HK-2 (cell line): ENCODE results near the gene ZDHHC14.
"Not testable (repeated sequence)": the region's sequence is repeated elsewhere in the genome, so short reads cannot be mapped to it uniquely, and the experiment has no call there.

Source experiments
- DNase-seq: peaks from one replicate; pipeline ENCODE4 v3.0.0-alpha.2; 2018; ENCODE audit not compliant: unreplicated experiment

The ZDHHC14 gene

DNA sequence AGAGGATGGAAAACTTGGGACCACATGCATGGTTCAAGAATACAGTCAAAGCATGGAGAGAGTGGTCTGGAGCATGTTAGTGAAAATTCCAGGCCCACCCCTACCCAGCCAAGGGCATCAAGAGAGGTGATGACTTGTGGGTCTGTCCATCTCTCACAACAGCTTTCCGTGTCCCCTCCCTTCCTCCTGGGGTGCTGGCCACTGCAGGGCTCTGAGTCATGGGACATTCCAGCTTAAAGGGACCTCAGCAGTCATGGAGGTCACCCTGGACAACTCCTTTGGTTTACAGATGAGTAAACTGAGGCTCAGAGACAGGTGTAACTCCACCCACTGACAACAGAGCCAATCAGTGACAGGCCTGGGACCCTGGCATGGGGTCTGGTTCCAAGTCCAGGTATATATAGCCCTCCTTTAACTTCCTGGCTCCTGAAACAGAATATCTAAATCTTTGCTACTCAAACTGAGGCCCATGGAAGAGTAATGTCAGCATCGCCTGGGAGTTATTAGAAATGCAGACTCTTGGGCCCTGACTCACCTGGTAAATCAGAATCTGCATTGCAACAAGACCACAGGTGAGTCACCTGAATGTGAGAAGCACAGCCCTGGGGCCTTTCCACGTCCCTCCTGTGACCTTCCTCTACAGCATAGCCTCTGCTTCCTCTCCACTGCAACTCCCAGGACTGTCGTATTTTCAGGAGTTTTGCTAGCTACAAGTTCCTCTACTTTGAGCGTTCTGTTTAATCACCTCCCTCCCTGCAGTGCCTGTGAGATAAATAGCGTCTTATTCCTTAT, 170.2 kb downstream of the ZDHHC14 start:
- no peak for DNase-seq

DNA sequence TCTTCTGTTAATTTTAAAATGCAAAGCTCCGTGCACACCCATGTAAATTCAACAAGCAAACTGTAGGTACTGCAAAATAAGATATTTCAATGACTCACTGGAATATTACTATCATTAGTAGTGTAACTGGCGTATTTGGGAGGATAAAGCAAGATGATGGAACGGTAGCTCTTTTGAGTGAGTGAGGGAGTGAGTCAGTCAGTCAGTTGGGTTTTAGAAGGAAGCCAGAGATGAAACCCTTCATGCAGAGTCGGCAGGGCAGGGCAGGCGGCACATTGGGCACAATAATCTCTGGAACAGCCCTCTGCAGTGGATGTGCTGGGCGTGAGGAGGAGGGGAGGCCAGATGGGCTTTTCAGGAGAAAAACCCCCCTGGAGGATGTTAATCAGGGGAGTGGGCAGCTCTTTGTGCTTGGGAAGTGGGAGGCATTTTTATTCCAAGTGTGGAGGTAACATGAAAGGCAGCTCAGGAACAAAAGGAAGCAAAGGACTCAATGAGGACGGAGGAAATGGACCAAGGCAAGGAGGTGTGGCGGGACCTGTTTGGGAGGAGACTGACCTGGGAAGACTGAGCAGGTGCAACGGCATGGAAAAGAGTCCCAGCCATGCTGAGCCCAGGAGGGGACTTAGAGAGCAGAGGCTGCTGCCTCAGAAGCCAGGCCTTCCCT, 171.2 kb downstream of the ZDHHC14 start:
- no peak for DNase-seq

DNA sequence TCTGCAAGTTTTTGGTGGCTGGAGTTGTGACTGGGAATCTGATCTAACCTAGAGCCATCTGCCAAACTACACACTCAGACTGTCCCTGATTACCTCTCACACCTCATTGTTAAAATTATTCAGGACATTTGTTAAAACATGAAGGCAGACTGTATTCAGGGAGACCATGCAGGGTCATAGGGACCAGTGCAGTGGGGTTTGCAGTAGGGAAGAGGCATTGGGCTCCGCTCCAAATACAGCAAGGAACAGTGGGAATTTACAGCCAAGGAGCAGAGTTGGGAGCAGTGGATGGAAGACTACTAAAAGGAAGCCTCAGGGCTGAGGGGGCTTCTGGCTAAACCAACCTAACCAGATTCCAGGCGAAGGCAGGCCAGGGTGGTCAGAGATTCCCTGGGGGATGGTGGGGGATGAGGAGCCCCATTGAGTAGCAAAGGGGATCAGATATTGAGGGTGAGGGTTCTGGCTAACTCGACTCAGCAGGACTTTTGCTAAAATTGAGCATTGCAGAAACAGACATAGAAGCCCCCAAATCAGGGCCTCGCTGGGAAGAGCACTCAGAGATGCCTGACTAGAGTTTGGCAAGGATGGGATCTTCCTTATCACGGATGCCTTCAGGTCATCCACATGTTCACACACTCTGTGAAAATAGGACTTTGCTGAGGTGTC, 172.0 kb downstream of the ZDHHC14 start:
- DNase-seq = no peak

DNA sequence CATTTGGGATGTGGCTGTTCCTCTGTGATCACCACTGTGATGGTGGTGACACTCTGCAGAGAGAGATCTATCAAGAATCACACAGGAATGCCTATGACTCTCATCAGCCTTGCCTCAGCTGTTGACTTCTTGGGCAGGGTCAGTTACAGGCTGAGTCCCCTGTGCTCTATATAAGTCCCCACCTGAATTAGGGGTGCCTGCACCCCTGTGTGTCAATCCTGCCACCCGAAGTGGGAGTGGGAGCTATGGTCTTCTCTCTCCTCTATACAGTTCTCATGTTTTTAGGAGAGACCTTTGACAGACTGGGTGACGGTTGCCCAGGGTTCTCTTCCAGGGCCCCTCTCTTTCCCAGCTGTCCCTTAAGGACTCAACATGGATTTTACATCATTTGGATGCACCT, 173.8 kb downstream of the ZDHHC14 start:
- DNase-seq = no peak

DNA sequence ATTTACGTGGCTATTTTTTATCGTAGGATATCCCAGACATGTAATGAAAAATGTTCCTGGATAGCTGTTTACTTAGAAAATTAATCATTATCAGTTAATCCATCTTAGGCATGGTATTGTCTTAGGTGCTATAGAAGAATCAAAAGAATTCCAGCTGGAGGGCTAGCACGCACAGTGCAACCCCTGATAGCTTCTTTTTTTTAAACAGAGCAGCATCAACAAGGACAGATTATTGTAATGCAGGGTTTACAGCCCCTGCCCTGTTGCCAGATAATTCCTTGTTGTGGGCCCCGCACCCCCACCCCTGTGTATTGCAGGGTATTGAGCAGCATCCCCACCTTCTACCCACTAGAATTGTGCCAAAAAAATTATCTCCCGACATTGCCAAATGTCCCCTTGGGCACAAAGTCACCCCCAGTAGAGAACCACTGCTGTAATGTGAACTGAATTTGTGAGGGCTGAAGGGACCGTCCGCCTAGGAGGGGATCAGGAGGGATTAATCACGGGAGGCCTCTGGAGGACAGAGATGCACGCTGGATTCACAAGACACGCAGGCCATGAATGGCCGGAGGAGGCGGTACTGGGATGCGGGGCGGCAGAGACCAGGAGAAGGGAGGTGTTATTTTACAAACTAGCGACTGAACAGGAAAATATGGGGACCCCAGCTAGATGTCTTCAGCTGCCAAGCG, 174.6 kb downstream of the ZDHHC14 start:
- DNase-seq = no peak

DNA sequence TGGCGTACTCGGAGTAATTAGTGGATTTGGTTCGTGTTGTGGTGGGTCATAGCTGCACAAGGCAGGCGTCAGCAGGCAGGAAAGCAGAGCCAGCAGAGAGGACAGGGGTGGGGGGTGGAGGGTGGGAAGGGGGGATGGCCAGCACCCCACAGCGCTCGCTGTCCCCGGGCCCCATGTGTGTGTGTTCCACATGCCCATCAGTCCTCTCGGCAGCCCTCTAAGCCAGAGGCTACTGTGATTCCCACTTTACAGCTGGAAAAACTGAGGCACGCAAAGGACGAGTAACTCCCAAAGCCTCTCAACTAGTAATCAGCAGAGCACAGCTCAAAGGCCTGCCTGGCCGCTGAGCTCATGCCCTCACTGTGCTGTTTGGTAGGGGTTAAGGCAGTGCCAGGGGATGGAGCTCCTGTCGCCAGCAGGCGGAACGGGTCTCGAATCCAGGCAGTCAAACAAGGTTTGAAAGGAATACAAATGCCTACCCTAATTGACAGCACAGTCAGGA, 175.2 kb downstream of the ZDHHC14 start:
- DNase-seq = no peak

DNA sequence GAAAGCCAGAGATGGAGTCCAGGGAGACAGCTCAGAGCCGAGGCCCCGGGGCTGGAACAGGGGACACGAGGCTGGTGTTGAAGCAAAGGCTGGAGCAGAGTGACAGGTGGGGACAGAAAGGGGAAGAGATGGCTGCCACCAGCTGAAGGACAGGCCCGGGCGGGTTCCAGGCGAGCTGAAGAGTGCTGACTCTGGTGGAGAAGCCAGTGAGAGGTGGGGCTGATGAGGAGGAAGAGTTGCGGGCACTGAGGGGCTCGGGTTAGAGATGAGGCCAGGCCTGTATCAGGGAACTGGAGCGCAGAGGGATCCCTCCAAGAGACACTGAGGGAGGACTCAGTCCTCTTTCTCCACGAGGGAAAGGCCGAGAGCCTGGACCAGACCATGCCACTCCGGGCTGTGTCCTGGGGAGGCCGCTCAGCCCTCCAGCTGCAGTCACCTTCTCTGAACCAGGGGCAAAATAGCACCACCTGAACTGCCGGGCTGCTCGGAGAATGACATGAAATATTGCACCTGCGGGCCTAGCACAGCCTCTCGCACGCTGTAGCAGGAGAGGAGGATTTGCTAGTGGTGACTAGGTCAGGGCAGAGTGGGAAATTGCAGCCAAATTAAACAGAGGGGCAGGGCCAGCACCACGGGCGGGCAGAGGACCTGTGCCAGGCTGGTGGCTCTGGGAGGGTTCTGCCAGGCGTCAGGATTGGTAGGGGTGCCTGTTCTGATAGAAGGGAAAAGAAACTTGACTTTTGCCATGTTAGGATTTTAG, 175.9 kb downstream of the ZDHHC14 start:
- no peak for DNase-seq

DNA sequence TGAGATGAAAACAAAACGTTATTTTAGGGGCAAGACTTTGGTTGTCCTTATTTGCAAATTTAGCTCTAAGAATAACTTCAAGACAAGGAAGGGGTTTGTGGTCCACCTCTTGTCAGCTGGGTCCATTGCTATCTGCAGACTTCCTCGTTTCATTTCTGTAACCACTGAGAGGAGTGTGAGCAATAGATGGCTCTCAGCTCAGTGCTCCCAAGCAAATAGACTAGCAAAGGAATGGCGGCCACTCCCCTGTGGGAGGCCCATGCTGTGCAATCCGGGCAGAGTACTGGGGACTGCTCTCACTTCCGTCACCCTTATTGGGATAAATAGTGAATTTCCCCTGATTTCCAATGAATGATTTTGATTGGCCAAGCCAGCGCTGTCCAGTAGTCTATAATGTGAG, 176.6 kb downstream of the ZDHHC14 start:
- no peak for DNase-seq

DNA sequence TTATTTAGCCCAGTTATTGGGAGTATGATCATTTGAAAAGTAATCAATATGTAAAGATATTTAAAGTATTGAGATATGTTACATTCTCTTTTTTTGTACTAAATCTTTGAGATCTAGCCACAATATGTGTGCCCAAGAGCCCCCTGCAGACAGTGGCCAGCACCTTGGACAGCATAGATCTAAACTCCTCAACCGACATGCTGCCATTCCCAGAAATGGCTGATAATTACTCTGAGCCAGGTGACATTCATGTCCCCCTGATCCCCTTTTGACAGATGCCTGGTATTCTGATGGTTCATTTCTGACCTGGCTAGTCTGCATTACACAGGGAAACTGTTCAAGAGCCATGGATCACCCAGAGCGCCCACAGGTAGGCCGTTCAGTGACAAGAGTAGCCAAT, 177.1 kb downstream of the ZDHHC14 start:
- DNase-seq = no peak

DNA sequence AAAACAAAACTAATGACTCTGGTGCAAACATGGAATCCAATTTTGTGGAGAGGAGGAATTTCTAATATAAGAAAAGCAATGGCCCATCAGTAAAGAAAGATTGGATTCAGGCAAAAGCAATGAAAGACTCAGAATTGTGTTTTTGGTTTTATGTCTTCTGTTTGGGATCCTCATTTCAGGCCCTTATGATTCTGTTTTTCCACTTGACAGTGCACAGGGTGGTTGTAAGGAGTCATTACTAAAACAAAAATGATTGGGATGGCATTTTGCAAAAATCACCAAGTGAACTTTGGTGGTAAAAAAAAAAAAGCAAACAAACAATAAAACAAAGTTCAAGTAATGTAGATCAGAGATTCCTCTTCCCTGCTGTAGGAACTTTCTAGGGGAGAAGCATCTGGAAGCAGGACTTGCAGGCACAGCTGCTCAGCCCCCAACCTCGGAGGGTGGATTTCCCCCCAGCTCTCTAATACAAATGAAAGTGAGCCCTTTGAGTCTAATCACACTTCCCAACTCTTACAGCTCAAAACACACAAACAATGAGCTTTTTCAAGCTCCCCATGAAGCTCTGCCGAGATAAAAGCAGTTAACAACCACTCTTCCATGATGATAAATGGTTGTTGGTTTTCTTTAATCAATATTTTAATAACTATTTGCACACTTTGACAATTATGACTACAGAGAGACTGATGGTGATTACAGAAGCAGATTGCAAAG, 177.7 kb downstream of the ZDHHC14 start:
- no peak for DNase-seq

DNA sequence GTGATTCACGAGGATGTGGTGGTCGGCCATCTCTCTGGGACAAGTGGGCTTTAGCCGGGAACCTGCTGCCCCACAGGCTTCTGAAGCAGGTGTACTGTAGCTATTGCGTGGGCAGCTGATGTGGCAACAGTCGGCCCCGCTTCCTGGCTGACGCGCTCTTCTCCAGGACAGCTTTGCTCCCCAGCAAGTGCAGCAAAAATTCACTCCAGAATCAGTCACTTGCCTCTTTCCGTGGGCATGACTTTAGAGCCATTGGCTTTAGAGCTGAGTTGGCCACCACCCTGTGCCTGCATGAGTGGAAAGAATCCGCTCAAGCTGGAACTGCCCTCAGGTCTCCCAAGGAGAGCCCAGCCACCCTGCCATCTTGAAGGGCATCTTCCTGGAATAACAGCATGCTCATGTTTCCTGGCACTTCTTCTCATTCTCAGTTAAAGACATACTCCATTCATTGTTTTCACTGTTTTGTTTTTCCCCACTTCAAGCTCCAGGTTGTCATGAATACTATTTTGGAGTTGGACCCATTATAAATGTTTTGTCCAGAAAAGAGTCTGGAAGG, 178.3 kb downstream of the ZDHHC14 start:
- no peak for DNase-seq

DNA sequence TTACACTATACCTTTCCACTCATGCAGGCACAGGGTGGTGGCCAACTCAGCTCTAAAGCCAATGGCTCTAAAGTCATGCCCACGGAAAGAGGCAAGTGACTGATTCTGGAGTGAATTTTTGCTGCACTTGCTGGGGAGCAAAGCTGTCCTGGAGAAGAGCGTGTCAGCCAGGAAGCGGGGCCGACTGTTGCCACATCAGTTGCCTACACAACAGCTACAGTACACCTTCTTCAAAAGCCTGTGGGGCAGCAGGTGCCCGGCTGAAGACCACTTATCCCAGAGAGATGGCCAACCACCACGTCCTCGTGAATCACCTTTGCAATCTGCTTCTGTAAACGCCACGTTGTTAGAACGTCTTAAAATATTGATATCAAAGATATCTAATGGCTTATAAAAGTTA, 179.1 kb downstream of the ZDHHC14 start:
- not testable (repeated sequence) for DNase-seq

DNA sequence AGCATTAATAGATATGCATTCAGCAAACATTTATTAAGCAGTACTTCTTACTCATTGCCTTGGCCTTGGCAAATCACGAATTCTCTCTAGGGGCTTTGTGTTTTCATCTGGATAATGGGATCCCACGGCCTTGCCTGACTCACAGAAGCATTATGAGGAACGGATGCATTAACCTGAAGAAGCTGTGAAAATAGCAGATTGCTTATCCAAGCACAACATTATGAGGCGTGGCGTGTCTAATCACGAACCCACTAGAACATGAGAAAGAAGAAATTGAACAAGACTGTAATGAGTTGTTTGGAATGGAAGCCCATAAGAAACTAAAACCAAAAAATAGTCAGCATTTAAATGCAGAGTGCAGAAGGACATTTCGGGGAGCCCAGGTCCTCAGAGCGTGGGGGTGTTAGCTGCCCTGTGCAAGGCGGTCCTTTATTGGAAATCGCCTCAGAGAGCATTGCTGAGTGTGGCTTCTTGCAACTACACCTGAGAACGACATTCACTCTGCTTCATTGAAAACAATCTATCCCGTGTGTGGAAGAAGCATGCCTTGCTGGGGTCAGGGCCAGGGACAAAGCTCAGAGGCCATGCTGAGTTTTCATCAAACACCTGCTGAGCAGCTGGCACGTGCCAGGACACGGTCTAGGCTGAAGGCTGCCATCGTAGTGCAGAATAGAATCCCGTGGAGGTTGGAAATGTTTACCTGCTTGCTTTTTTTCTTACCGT, 179.9 kb downstream of the ZDHHC14 start:
- DNase-seq = no peak

DNA sequence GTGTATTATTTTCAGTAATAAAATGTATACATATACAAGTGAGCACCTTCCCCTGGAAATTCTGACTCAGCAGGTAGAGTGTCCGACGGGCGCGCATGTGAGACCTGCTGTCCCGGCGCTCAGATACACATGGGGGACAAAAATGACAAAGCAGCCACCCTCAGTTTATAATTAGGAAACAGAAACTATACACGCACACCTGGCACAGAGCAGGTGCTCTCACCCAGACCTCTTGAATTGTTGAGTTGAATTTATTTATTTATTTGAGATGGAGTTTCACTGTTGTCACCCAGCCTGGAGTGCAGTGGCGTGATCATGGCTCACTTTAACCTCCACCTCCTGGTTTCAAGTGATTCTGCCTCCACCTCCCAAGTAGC, 180.4 kb downstream of the ZDHHC14 start:
- no peak for DNase-seq

DNA sequence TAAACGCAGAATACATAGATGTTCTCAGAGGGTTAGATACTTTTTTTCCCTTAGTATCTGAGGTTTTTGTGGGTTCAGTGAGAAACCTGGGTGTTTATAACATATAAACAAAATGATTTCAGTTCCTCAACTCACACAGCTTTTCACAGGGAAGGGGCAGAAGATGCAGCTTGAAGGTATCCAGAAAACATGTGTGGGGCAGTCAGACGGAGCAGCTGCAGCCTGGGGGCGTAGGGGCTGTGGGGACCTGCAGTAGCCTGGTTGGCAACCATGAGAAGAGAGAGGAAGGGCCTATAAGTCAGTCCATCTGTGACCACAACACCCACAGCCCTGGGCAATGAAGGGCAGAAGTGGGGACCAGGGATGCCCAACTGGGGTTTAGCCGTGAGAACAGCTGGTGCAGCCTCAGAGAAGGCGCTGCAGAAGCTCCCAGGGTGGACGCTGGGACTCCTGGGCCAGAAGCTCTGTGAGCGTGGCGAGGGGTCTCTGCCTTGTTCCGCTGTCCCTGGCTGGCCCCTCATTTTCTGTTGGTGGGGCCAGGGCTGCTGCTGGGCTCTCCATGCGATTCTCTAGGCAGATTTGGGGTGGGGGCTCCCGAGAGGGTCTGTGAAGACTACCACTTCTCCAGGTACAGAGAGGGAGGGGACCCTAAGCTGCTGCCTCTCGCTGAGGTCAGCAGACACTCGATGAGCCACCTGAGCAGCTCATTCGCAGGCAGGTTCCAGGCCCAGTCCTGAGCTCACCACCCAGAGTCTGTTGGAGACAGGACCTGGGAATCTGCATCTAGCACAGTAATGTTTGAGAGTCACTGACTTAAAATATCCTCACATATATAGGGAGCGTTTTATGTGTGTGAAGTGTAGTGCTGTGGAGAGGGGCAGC, 181.2 kb downstream of the ZDHHC14 start:
- DNase-seq = no peak

DNA sequence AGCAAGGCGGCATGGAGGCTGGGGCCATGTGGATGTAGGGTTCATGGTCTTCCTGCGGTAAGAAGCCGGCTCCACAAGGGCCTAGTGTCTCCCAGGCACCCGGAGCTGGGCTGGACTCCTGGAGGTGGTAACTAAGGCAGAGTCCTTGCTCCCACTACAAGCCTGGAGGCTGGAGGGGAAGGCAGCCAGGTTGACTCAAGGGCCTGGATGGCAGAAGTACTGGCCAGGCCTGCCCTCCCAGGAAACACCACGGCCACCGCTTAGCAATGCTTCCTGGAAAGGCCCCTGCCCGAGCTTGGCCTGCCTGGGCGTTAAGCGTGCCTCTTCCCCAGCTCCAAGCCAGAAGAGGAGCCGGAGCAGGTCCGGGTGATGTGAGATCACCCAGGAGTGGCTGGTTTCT, 182.0 kb downstream of the ZDHHC14 start:
- no peak for DNase-seq

DNA sequence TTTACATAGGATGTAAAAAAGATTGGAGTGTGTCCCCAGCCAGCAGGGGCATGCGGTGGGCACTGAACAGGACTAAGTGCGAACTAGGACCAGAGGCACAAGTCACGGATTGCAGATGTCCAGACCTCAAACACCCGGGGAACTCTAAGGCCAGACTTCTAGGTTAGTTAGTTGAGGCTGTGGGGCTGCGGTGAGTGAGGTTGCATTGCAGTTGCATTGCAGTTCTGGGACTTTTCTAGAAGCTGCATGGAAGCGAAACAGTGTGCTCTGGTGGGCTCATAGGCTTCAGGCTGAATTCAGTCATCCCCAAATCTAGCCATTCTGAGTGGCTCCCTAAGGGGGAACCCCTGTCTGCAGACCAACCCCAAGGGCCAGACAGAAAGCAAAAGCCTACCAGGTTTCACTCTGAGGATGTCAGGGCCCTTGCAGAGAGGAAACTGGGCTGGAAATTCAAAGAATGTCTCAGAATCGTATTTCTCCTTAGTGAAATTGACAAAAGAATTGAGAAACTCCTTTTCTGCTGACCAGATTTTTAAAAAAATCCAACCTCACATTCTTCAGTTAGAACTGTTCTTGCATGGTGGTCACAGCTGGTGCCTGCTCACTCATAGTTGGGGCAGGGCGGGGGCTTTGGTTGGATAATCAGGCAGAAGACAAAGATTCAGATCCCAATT, 182.8 kb downstream of the ZDHHC14 start:
- DNase-seq = no peak

DNA sequence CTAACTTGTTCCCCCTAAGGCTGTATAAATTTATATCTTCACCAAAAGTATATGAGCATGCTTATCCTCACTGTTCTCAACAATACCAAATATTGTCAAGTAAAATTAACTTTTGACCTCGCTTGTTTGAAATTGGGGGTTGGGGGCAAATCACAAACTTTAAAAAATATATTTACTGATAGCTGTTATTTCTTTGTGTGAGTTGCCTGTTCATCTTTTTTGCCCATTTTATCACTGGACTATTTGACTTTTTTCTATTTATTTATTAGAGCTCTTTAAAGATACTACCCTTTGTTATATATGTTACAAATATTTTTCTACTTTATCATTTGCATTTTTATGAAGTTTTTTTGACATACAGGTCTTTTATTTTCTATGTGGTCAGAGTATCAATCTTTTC, 187.7 kb downstream of the ZDHHC14 start:
- DNase-seq = no peak
